ENCODE measurements around the gene MRPL42. TPM values are rescaled to one million over a fixed set of nuclear protein-coding genes. Genes with fewer than 3 reads are reported as not detected.
"Not testable (repeated sequence)": the region's sequence is repeated elsewhere in the genome, so short reads cannot be mapped to it uniquely, and the experiment has no call there.

Gene MRPL42
- total RNA-seq, 1 donor from 2014 or later, result 28.7 TPM

GRCh38 chr12:93461503-93461902 lies 5.8 kb upstream of the MRPL42 start:
- no peak overlapping the region for H3K27ac ChIP-seq (ENCODE audit: low read depth, low read length)
- H3K9ac ChIP-seq (ENCODE audit: low read depth in 1 of 3, low read length in 3 of 3), result no peak overlapping the region
- no peaks in the 10 kb centered on the region for H3K9me3 ChIP-seq (ENCODE audit: control insufficient read depth in 3 of 3, low read length in 3 of 3)
- H3K4me3 ChIP-seq (ENCODE audit: low read length in 3 of 3), result no peak overlapping the region
- no peaks in the 10 kb centered on the region for H3K27me3 ChIP-seq (ENCODE audit: control insufficient read depth in 3 of 3, insufficient read depth in 3 of 3, low read length in 3 of 3)
- no peaks in the 10 kb centered on the region for H3K4me1 ChIP-seq (ENCODE audit: control insufficient read depth in 3 of 3, insufficient read depth in 3 of 3, low read length in 3 of 3)
- H3K36me3 ChIP-seq (ENCODE audit: control insufficient read depth in 3 of 3, insufficient read depth in 3 of 3, low read length in 3 of 3), result no peaks in the 10 kb centered on the region

- no peaks in the 10 kb centered on the region for H3K27me3 ChIP-seq (ENCODE audit: control insufficient read depth in 3 of 3, insufficient read depth in 3 of 3, low read length in 3 of 3)
- peaks cover 0 to 4% (median 0%) of the 10 kb centered on the region in 3 donors for H3K36me3 ChIP-seq (ENCODE audit: control insufficient read depth in 3 of 3, insufficient read depth in 3 of 3, low read length in 3 of 3)
- peaks cover 9 to 16% (median 10%) of the 10 kb centered on the region in 3 donors for H3K4me1 ChIP-seq (ENCODE audit: control insufficient read depth in 3 of 3, insufficient read depth in 3 of 3, low read length in 3 of 3)
- H3K9ac ChIP-seq (ENCODE audit: low read depth in 1 of 3, low read length in 3 of 3), result no peak overlapping the region
- H3K27ac ChIP-seq (ENCODE audit: low read depth, low read length), result no peak overlapping the region
- H3K9me3 ChIP-seq (ENCODE audit: control insufficient read depth in 3 of 3, low read length in 3 of 3), result no peaks in the 10 kb centered on the region
- H3K4me3 ChIP-seq (ENCODE audit: low read length in 3 of 3), result no peak overlapping the region
Measured at GRCh38 chr12:93465841-93466240, 1.5 kb upstream of the MRPL42 start.

- Histone ChIP-seq H3K36me3 (ENCODE audit: control insufficient read depth in 3 of 3, insufficient read depth in 3 of 3, low read length in 3 of 3) (peaks cover 0 to 4% (median 0%) of the 10 kb centered on the region in 3 donors), H3K27me3 (ENCODE audit: control insufficient read depth in 3 of 3, insufficient read depth in 3 of 3, low read length in 3 of 3) (no peaks in the 10 kb centered on the region), H3K4me3 (ENCODE audit: low read length in 3 of 3) (peak overlapping the region; percentile 98 to 100 (median 100)), H3K4me1 (ENCODE audit: control insufficient read depth in 3 of 3, insufficient read depth in 3 of 3, low read length in 3 of 3) (peaks cover 9 to 16% (median 10%) of the 10 kb centered on the region in 3 donors), H3K27ac (ENCODE audit: low read depth, low read length) (peak overlapping the region; percentile 91), H3K9ac (ENCODE audit: low read depth in 1 of 3, low read length in 3 of 3) (peak overlapping the region in 2 of 3 donors; percentile 94 to 96), H3K9me3 (ENCODE audit: control insufficient read depth in 3 of 3, low read length in 3 of 3) (no peaks in the 10 kb centered on the region)
Measured at GRCh38 chr12:93466625-93467350, 526 bp upstream of the MRPL42 start.

- Histone ChIP-seq H3K4me1 (ENCODE audit: control insufficient read depth in 3 of 3, insufficient read depth in 3 of 3, low read length in 3 of 3) (peaks cover 9 to 16% (median 10%) of the 10 kb centered on the region in 3 donors), H3K27me3 (ENCODE audit: control insufficient read depth in 3 of 3, insufficient read depth in 3 of 3, low read length in 3 of 3) (no peaks in the 10 kb centered on the region), H3K9ac (ENCODE audit: low read depth in 1 of 3, low read length in 3 of 3) (peak overlapping the region; percentile 94 to 97 (median 96)), H3K27ac (ENCODE audit: low read depth, low read length) (peak overlapping the region; percentile 91), H3K9me3 (ENCODE audit: control insufficient read depth in 3 of 3, low read length in 3 of 3) (no peaks in the 10 kb centered on the region), H3K36me3 (ENCODE audit: control insufficient read depth in 3 of 3, insufficient read depth in 3 of 3, low read length in 3 of 3) (peaks cover 0 to 4% (median under 1%) of the 10 kb centered on the region in 3 donors), H3K4me3 (ENCODE audit: low read length in 3 of 3) (peak overlapping the region; percentile 98 to 100 (median 100))
Measured at GRCh38 chr12:93468008-93468371, 676 bp downstream of the MRPL42 start.

GRCh38 chr12:93469386-93469785 lies 2.1 kb downstream of the MRPL42 start:
- Histone ChIP-seq H3K27me3 (ENCODE audit: control insufficient read depth in 3 of 3, insufficient read depth in 3 of 3, low read length in 3 of 3) (no peaks in the 10 kb centered on the region), H3K36me3 (ENCODE audit: control insufficient read depth in 3 of 3, insufficient read depth in 3 of 3, low read length in 3 of 3) (peaks cover 2 to 6% (median 4%) of the 10 kb centered on the region in 3 donors), H3K4me3 (ENCODE audit: low read length in 3 of 3) (no peak overlapping the region), H3K9me3 (ENCODE audit: control insufficient read depth in 3 of 3, low read length in 3 of 3) (no peaks in the 10 kb centered on the region), H3K27ac (ENCODE audit: low read depth, low read length) (no peak overlapping the region), H3K4me1 (ENCODE audit: control insufficient read depth in 3 of 3, insufficient read depth in 3 of 3, low read length in 3 of 3) (peaks cover 9 to 16% (median 10%) of the 10 kb centered on the region in 3 donors), H3K9ac (ENCODE audit: low read depth in 1 of 3, low read length in 3 of 3) (no peak overlapping the region)

- H3K4me1 ChIP-seq (ENCODE audit: control insufficient read depth in 3 of 3, insufficient read depth in 3 of 3, low read length in 3 of 3), result no peaks in the 10 kb centered on the region
- H3K36me3 ChIP-seq (ENCODE audit: control insufficient read depth in 3 of 3, insufficient read depth in 3 of 3, low read length in 3 of 3), result peaks cover 15 to 27% (median 17%) of the 10 kb centered on the region in 3 donors
- H3K4me3 ChIP-seq (ENCODE audit: low read length in 3 of 3), result no peak overlapping the region
Measured at GRCh38 chr12:93476555-93476954, 9.2 kb downstream of the MRPL42 start.

GRCh38 chr12:93482721-93483120 lies 15.4 kb downstream of the MRPL42 start:
- Histone ChIP-seq H3K4me1 (ENCODE audit: control insufficient read depth in 3 of 3, insufficient read depth in 3 of 3, low read length in 3 of 3) (no peaks in the 10 kb centered on the region), H3K27me3 (ENCODE audit: control insufficient read depth in 3 of 3, insufficient read depth in 3 of 3, low read length in 3 of 3) (no peaks in the 10 kb centered on the region), H3K4me3 (ENCODE audit: low read length in 3 of 3) (no peak overlapping the region), H3K9ac (ENCODE audit: low read depth in 1 of 3, low read length in 3 of 3) (no peak overlapping the region), H3K9me3 (ENCODE audit: control insufficient read depth in 3 of 3, low read length in 3 of 3) (no peaks in the 10 kb centered on the region), H3K27ac (ENCODE audit: low read depth, low read length) (no peak overlapping the region), H3K36me3 (ENCODE audit: control insufficient read depth in 3 of 3, insufficient read depth in 3 of 3, low read length in 3 of 3) (peaks cover 38 to 55% (median 45%) of the 10 kb centered on the region in 3 donors)

More at GRCh38 chr12:93476555-93476954, 9.2 kb downstream of the MRPL42 start:
- Histone ChIP-seq H3K9me3 (ENCODE audit: control insufficient read depth in 3 of 3, low read length in 3 of 3) (no peaks in the 10 kb centered on the region), H3K27ac (ENCODE audit: low read depth, low read length) (no peak overlapping the region), H3K9ac (ENCODE audit: low read depth in 1 of 3, low read length in 3 of 3) (no peak overlapping the region), H3K27me3 (ENCODE audit: control insufficient read depth in 3 of 3, insufficient read depth in 3 of 3, low read length in 3 of 3) (no peaks in the 10 kb centered on the region)

GRCh38 chr12:93483151-93483807 lies 16.0 kb downstream of the MRPL42 start:
- no peaks in the 10 kb centered on the region for H3K4me1 ChIP-seq (ENCODE audit: control insufficient read depth in 3 of 3, insufficient read depth in 3 of 3, low read length in 3 of 3)
- no peak overlapping the region for H3K4me3 ChIP-seq (ENCODE audit: low read length in 3 of 3)
- H3K9me3 ChIP-seq (ENCODE audit: control insufficient read depth in 3 of 3, low read length in 3 of 3), result no peaks in the 10 kb centered on the region
- H3K36me3 ChIP-seq (ENCODE audit: control insufficient read depth in 3 of 3, insufficient read depth in 3 of 3, low read length in 3 of 3), result peaks cover 35 to 52% (median 46%) of the 10 kb centered on the region in 3 donors
- no peak overlapping the region for H3K27ac ChIP-seq (ENCODE audit: low read depth, low read length)
- H3K27me3 ChIP-seq (ENCODE audit: control insufficient read depth in 3 of 3, insufficient read depth in 3 of 3, low read length in 3 of 3), result no peaks in the 10 kb centered on the region
- H3K9ac ChIP-seq (ENCODE audit: low read depth in 1 of 3, low read length in 3 of 3), result no peak overlapping the region

- Histone ChIP-seq H3K4me3 (ENCODE audit: low read length in 3 of 3) (no peak overlapping the region), H3K27ac (ENCODE audit: low read depth, low read length) (no peak overlapping the region), H3K9me3 (ENCODE audit: control insufficient read depth in 3 of 3, low read length in 3 of 3) (no peaks in the 10 kb centered on the region), H3K36me3 (ENCODE audit: control insufficient read depth in 3 of 3, insufficient read depth in 3 of 3, low read length in 3 of 3) (peaks cover 33 to 53% (median 52%) of the 10 kb centered on the region in 3 donors), H3K9ac (ENCODE audit: low read depth in 1 of 3, low read length in 3 of 3) (no peak overlapping the region), H3K27me3 (ENCODE audit: control insufficient read depth in 3 of 3, insufficient read depth in 3 of 3, low read length in 3 of 3) (no peaks in the 10 kb centered on the region), H3K4me1 (ENCODE audit: control insufficient read depth in 3 of 3, insufficient read depth in 3 of 3, low read length in 3 of 3) (no peaks in the 10 kb centered on the region)
Measured at GRCh38 chr12:93484315-93484981, 17.1 kb downstream of the MRPL42 start.

- H3K9me3 ChIP-seq (ENCODE audit: control insufficient read depth in 3 of 3, low read length in 3 of 3); H3K27me3 ChIP-seq (ENCODE audit: control insufficient read depth in 3 of 3, insufficient read depth in 3 of 3, low read length in 3 of 3); H3K4me1 ChIP-seq (ENCODE audit: control insufficient read depth in 3 of 3, insufficient read depth in 3 of 3, low read length in 3 of 3); H3K4me3 ChIP-seq (ENCODE audit: low read length in 3 of 3); H3K9ac ChIP-seq (ENCODE audit: low read depth in 1 of 3, low read length in 3 of 3); H3K27ac ChIP-seq (ENCODE audit: low read depth, low read length): not testable (repeated sequence)
- H3K36me3 ChIP-seq (ENCODE audit: control insufficient read depth in 3 of 3, insufficient read depth in 3 of 3, low read length in 3 of 3), result peaks cover 0 to 23% (median 15%) of the 10 kb centered on the region in 3 donors
Measured at GRCh38 chr12:93492808-93493207, 25.5 kb downstream of the MRPL42 start.
